ENCODE measurements around the gene NXPH1. TPM values are rescaled to one million over a fixed set of nuclear protein-coding genes. Genes with fewer than 3 reads are reported as not detected.

The NXPH1 gene
- total RNA-seq, 1 donor: not detected

GRCh38 chr7:8564281-8564680 is 130.9 kb downstream of the NXPH1 start:
- Histone ChIP-seq H3K27me3 (ENCODE audit: insufficient read depth, low read length) (no peaks in the 10 kb centered on the region), H4K20me1 (ENCODE audit: insufficient read depth, low read length) (no peaks in the 10 kb centered on the region), H3K4me2 (ENCODE audit: insufficient read depth, low read length) (no peak overlapping the region), H3K4me1 (ENCODE audit: insufficient read depth, low read length) (no peaks in the 10 kb centered on the region), H3K27ac (ENCODE audit: low read depth, low read length) (no peak overlapping the region), H2AFZ (ENCODE audit: low read length) (no peak overlapping the region), H3K9me3 (ENCODE audit: low read depth, low read length) (no peaks in the 10 kb centered on the region), H3K4me3 (ENCODE audit: insufficient read depth, low read length) (no peak overlapping the region), H3K79me2 (ENCODE audit: insufficient read depth, low read length) (no peaks in the 10 kb centered on the region), H3K36me3 (ENCODE audit: insufficient read depth, low read length) (no peaks in the 10 kb centered on the region)
- TF ChIP-seq CTCF (IDR thresholded peaks at IDR 0.05; ENCODE audit: extremely low read depth, low read depth, low read length): no peak
- DNase-seq (ENCODE audit: insufficient read length, low spot score, missing footprints): no peak

DNA sequence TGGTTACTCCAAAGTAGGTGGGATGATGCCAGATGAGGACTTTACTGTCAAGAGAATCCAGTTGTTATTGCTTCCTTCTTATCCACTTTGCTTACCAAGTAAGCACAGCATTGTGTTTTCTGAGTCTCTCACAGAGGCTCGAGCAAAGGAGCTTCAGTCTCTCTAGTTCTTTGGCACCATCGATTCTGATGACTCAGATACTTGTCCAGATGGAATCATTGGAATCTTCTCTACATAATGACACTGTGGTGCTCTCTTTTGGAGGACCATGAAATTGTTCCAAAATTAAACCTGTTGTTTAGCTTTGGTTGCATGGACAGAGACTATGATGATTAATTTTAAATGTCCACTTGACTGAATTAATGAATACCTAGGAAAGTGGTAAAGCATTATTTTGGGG is 132.6 kb downstream of the NXPH1 start:
- no peak overlapping the region for H3K4me2 ChIP-seq (ENCODE audit: insufficient read depth, low read length)
- TF ChIP-seq CTCF (IDR thresholded peaks at IDR 0.05; ENCODE audit: extremely low read depth, low read depth, low read length): no peak
- no peak overlapping the region for H3K4me3 ChIP-seq (ENCODE audit: insufficient read depth, low read length)
- no peak overlapping the region for H2AFZ ChIP-seq (ENCODE audit: low read length)
- H3K27me3 ChIP-seq (ENCODE audit: insufficient read depth, low read length): no peaks in the 10 kb centered on the region
- no peaks in the 10 kb centered on the region for H3K36me3 ChIP-seq (ENCODE audit: insufficient read depth, low read length)
- no peaks in the 10 kb centered on the region for H3K4me1 ChIP-seq (ENCODE audit: insufficient read depth, low read length)
- H4K20me1 ChIP-seq (ENCODE audit: insufficient read depth, low read length): no peaks in the 10 kb centered on the region
- H3K9me3 ChIP-seq (ENCODE audit: low read depth, low read length): no peaks in the 10 kb centered on the region
- no peaks in the 10 kb centered on the region for H3K79me2 ChIP-seq (ENCODE audit: insufficient read depth, low read length)
- no peak overlapping the region for H3K27ac ChIP-seq (ENCODE audit: low read depth, low read length)
- DNase-seq (ENCODE audit: insufficient read length, low spot score, missing footprints): no peak

DNA sequence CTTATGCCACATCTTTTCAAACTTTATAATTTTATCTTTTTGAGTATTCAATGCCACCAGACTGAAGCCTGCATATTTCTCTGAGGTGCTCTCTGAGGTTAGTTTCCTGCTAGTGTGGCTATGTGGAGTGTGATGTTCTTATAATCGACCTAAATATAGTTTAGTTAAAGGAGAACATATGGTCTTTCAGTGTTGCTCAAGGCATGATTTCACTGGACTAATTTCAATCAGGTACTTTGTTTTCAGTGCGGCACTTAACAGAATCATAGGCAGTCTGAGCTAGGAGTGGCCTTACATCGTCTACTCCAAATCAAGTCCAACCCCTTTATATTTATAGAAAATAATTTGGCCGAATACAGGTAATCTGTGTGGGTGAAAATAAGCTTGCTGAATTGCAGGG is 134.2 kb downstream of the NXPH1 start:
- no peaks in the 10 kb centered on the region for H3K36me3 ChIP-seq (ENCODE audit: insufficient read depth, low read length)

DNA sequence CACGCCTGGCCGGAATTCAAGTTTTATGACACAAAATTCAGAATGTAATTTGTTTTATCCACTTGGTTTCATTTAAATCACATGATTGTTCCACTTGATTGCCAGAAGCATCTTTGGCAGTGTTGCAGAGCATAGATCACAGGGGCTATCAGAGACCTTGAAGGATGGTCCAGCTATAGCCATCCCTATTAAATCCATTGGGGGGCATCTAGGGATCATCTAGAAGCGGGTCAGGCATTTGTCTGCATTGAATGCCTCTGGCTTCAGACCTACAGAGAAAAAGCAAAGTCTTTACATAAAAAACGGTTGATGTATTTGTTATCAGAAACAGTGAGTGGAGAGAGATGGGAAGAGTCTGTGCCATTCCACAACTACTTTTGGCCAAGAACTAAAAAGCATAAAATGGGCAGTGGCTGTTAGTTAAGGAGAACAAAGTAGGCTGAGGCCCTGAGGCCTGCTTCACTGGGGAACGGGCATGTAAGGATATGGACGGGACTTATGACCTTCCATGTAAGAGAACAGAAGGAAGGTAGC is 146.3 kb downstream of the NXPH1 start:
- H3K79me2 ChIP-seq (ENCODE audit: insufficient read depth, low read length): no peaks in the 10 kb centered on the region

More for the DNA sequence above, 134.2 kb downstream of the NXPH1 start:
- no peaks in the 10 kb centered on the region for H3K4me1 ChIP-seq (ENCODE audit: insufficient read depth, low read length)
- H4K20me1 ChIP-seq (ENCODE audit: insufficient read depth, low read length): no peaks in the 10 kb centered on the region
- no peak overlapping the region for H3K4me2 ChIP-seq (ENCODE audit: insufficient read depth, low read length)
- H3K27me3 ChIP-seq (ENCODE audit: insufficient read depth, low read length): no peaks in the 10 kb centered on the region
- H3K27ac ChIP-seq (ENCODE audit: low read depth, low read length): no peak overlapping the region
- DNase-seq (ENCODE audit: insufficient read length, low spot score, missing footprints): no peak
- no peaks in the 10 kb centered on the region for H3K9me3 ChIP-seq (ENCODE audit: low read depth, low read length)
- H2AFZ ChIP-seq (ENCODE audit: low read length): no peak overlapping the region
- no peak overlapping the region for H3K4me3 ChIP-seq (ENCODE audit: insufficient read depth, low read length)
- no peaks in the 10 kb centered on the region for H3K79me2 ChIP-seq (ENCODE audit: insufficient read depth, low read length)
- no peak for TF ChIP-seq CTCF (IDR thresholded peaks at IDR 0.05; ENCODE audit: extremely low read depth, low read depth, low read length)

More for the DNA sequence above, 146.3 kb downstream of the NXPH1 start:
- DNase-seq (ENCODE audit: insufficient read length, low spot score, missing footprints): no peak
- Histone ChIP-seq H3K4me3 (ENCODE audit: insufficient read depth, low read length) (no peak overlapping the region), H3K27ac (ENCODE audit: low read depth, low read length) (no peak overlapping the region), H3K9me3 (ENCODE audit: low read depth, low read length) (peaks cover 11% of the 10 kb centered on the region), H3K36me3 (ENCODE audit: insufficient read depth, low read length) (no peaks in the 10 kb centered on the region), H3K27me3 (ENCODE audit: insufficient read depth, low read length) (no peaks in the 10 kb centered on the region), H2AFZ (ENCODE audit: low read length) (no peak overlapping the region), H3K4me2 (ENCODE audit: insufficient read depth, low read length) (no peak overlapping the region), H3K4me1 (ENCODE audit: insufficient read depth, low read length) (no peaks in the 10 kb centered on the region), H4K20me1 (ENCODE audit: insufficient read depth, low read length) (no peaks in the 10 kb centered on the region)
- TF ChIP-seq CTCF (IDR thresholded peaks at IDR 0.05; ENCODE audit: extremely low read depth, low read depth, low read length): no peak

Data from osteoblast (primary cell).